22Rv1 (cell line): ENCODE results near the gene BLOC1S6.
A peak's percentile ranks its signal among the peaks of the same experiment; 100 is the strongest.

ENCODE experiments used
- H3K27ac ChIP-seq: fragments of 450-650 bp; 2 replicates; pipeline ENCODE4 v1.5.1; 2017
- CTCF ChIP-seq: fragments of 450-650 bp; IDR thresholded peaks from 2 replicates; pipeline ENCODE4 v1.5.1; 2017; ENCODE audit warnings: mild to moderate bottlenecking
- ZFX ChIP-seq: fragments of 450-650 bp; IDR thresholded peaks from 2 replicates; pipeline ENCODE4 v1.6.1; 2017; ENCODE audit warnings: antibody characterized with exemption, borderline replicate concordance

The BLOC1S6 gene

GRCh38 chr15:45573961-45574629 lies 13.1 kb upstream of the BLOC1S6 start:
- no peak for TF ChIP-seq ZFX
- 0 out of 2 replicates have a peak, but pooled peaks have one; percentile 13 for TF ChIP-seq CTCF
- H3K27ac ChIP-seq: no peak overlapping the region

- TF ChIP-seq CTCF: no peak
- no peak overlapping the region for H3K27ac ChIP-seq
These were observed 5.3 kb upstream of the BLOC1S6 start for GRCh38 chr15:45581919-45582318.

GRCh38 chr15:45583731-45584639 lies 3.2 kb upstream of the BLOC1S6 start:
- TF ChIP-seq ZFX (no peak), CTCF (no peak)

GRCh38 chr15:45585069-45585791 lies 1.9 kb upstream of the BLOC1S6 start:
- TF ChIP-seq ZFX (no peak), CTCF (no peak)

More at GRCh38 chr15:45583731-45584639, 3.2 kb upstream of the BLOC1S6 start:
- H3K27ac ChIP-seq: no peak overlapping the region

GRCh38 chr15:45586125-45586524 lies 1.1 kb upstream of the BLOC1S6 start:
- TF ChIP-seq CTCF (no peak), ZFX (no peak)
- H3K27ac ChIP-seq: peak overlapping the region; percentile 83

More at GRCh38 chr15:45585069-45585791, 1.9 kb upstream of the BLOC1S6 start:
- no peak overlapping the region for H3K27ac ChIP-seq

GRCh38 chr15:45586601-45587094 lies 531 bp upstream of the BLOC1S6 start:
- H3K27ac ChIP-seq: peak overlapping the region; percentile 83
- TF ChIP-seq ZFX (no peak), CTCF (no peak)
